ENCODE measurements around the gene GRK5. TPM values are rescaled to one million over a fixed set of nuclear protein-coding genes. Genes with fewer than 3 reads are reported as not detected.

The GRK5 gene
- total and polyA plus RNA-seq, 2 donors from 2014 or later: 7.3 to 18.7 TPM

DNA sequence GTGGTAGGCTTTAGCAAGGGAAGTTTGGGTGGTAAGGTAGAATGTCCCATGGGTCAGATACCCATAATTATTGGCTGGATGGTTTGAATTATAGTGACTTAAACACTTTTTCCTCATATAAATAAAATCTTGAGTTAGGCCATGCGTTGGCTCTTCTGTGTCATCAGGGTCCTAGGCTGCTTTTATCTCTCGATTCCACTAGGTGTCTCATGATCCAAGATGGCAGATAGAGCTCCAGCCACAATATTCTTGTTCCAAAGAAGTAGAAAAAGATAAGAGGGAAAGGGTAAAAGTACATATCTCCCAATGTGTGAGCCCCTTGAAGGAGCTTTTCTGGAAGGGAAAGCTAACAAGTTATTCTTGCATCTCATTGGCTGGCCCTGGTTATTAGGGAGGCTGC, 144.7 kb downstream of the GRK5 start:
- no peaks in the 10 kb centered on the region for H3K4me1 ChIP-seq (ENCODE audit: control insufficient read depth in 2 of 3, insufficient read depth in 2 of 3, low read depth in 1 of 3, low read length in 3 of 3)
- H3K9ac ChIP-seq (ENCODE audit: low read length in 3 of 3): no peak overlapping the region
- no peak overlapping the region for H3K27ac ChIP-seq (ENCODE audit: low read depth in 2 of 2, low read length in 2 of 2)
- FAIRE-seq: no peak
- no peaks in the 10 kb centered on the region for H3K36me3 ChIP-seq (ENCODE audit: control insufficient read depth in 2 of 3, insufficient read depth in 3 of 3, low read length in 3 of 3)
- TF ChIP-seq, protein P1, sequence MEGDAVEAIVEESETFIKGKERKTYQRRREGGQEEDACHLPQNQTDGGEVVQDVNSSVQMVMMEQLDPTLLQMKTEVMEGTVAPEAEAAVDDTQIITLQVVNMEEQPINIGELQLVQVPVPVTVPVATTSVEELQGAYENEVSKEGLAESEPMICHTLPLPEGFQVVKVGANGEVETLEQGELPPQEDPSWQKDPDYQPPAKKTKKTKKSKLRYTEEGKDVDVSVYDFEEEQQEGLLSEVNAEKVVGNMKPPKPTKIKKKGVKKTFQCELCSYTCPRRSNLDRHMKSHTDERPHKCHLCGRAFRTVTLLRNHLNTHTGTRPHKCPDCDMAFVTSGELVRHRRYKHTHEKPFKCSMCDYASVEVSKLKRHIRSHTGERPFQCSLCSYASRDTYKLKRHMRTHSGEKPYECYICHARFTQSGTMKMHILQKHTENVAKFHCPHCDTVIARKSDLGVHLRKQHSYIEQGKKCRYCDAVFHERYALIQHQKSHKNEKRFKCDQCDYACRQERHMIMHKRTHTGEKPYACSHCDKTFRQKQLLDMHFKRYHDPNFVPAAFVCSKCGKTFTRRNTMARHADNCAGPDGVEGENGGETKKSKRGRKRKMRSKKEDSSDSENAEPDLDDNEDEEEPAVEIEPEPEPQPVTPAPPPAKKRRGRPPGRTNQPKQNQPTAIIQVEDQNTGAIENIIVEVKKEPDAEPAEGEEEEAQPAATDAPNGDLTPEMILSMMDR (IDR thresholded peaks at IDR 0.05; ENCODE audit: borderline replicate concordance, extremely low read depth, insufficient read depth): no peak
- no peak overlapping the region for H3K4me3 ChIP-seq (ENCODE audit: low read length in 3 of 3)
- intact Hi-C loops (cut with DNase I): no loop called here
- no peaks in the 10 kb centered on the region for H3K27me3 ChIP-seq (ENCODE audit: control insufficient read depth, insufficient read depth, low read length)
- H3K9me3 ChIP-seq (ENCODE audit: control insufficient read depth in 2 of 3, insufficient read depth in 1 of 3, low read length in 3 of 3): peaks cover 0 to 16% (median 0%) of the 10 kb centered on the region in 3 donors
- no peak for DNase-seq

DNA sequence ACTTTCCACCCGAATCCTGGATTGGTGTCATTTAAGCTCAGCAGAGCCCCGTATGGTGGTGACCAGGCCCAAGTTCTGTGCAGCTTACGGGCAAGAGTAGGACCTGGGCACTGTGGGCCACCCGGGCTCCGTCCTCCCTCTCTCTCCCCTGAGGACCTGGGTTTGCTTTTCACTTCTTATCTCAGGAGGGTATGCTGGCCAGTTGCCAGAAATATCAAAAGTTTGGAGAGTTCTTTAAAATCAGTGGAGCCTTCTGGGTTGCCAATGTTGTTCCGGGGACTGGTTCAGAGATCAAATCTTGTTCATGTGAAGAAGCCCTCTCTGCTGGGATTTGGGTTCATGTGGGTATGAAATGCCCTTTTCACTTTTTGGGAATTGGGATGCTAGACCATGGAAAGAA, 145.4 kb downstream of the GRK5 start:
- H3K9ac ChIP-seq (ENCODE audit: low read length in 3 of 3): no peak overlapping the region
- no peak for DNase-seq
- intact Hi-C loops (cut with DNase I): no loop called here
- H3K9me3 ChIP-seq (ENCODE audit: control insufficient read depth in 2 of 3, insufficient read depth in 1 of 3, low read length in 3 of 3): peaks cover 0 to 16% (median 0%) of the 10 kb centered on the region in 3 donors
- no peak for FAIRE-seq
- TF ChIP-seq, protein P1 (IDR thresholded peaks at IDR 0.05; ENCODE audit: borderline replicate concordance, extremely low read depth, insufficient read depth): no peak
- no peaks in the 10 kb centered on the region for H3K27me3 ChIP-seq (ENCODE audit: control insufficient read depth, insufficient read depth, low read length)
- no peaks in the 10 kb centered on the region for H3K4me1 ChIP-seq (ENCODE audit: control insufficient read depth in 2 of 3, insufficient read depth in 2 of 3, low read depth in 1 of 3, low read length in 3 of 3)
- H3K27ac ChIP-seq (ENCODE audit: low read depth in 2 of 2, low read length in 2 of 2): no peak overlapping the region
- H3K4me3 ChIP-seq (ENCODE audit: low read length in 3 of 3): no peak overlapping the region
- H3K36me3 ChIP-seq (ENCODE audit: control insufficient read depth in 2 of 3, insufficient read depth in 3 of 3, low read length in 3 of 3): no peaks in the 10 kb centered on the region

DNA sequence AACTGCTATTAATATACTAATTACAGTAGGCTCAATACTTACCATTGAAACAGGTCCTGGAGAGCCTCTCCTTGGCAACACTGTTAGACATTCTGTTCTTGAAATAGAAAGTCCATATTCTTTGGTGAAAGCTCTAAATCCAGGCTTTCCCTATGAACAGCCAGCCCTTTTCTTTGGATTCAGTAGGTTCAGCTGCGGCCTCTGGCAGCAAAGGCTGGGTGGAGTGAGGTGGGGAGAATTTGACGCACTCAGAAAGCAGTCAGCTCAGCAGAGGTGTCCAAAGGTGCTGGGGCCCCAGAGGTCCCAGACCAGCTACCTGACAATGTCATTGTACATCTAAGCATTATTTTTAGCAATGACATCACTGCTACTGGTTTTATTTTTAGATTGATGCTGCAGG, 146.1 kb downstream of the GRK5 start:
- no peaks in the 10 kb centered on the region for H3K36me3 ChIP-seq (ENCODE audit: control insufficient read depth in 2 of 3, insufficient read depth in 3 of 3, low read length in 3 of 3)
- no peak overlapping the region for H3K4me3 ChIP-seq (ENCODE audit: low read length in 3 of 3)
- no peak overlapping the region for H3K9ac ChIP-seq (ENCODE audit: low read length in 3 of 3)
- FAIRE-seq (no peak), DNase-seq (no peak)
- TF ChIP-seq, protein P1 (IDR thresholded peaks at IDR 0.05; ENCODE audit: borderline replicate concordance, extremely low read depth, insufficient read depth): no peak
- no peaks in the 10 kb centered on the region for H3K4me1 ChIP-seq (ENCODE audit: control insufficient read depth in 2 of 3, insufficient read depth in 2 of 3, low read depth in 1 of 3, low read length in 3 of 3)
- peaks cover 0 to 16% (median 0%) of the 10 kb centered on the region in 3 donors for H3K9me3 ChIP-seq (ENCODE audit: control insufficient read depth in 2 of 3, insufficient read depth in 1 of 3, low read length in 3 of 3)
- intact Hi-C loops (cut with DNase I): no loop called here
- H3K27me3 ChIP-seq (ENCODE audit: control insufficient read depth, insufficient read depth, low read length): no peaks in the 10 kb centered on the region
- H3K27ac ChIP-seq (ENCODE audit: low read depth in 2 of 2, low read length in 2 of 2): no peak overlapping the region

DNA sequence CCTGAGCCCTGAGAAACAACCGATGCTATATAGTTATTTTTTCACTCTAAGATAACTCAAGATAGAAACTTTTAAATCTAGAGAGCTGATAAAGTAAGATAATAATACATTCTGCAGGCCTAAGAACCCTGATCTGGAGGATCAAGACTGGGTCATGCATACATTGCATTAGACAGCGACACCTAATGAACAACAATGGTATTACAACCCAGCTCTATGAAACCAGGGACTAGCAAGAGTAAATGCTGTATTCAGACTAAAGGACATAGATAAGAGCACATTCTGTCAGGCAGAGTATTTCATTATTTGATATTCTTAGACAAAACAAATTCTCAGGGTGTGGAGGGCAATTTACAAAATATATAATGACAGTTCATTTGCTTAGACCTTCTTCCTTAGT, 148.6 kb downstream of the GRK5 start:
- H3K9ac ChIP-seq (ENCODE audit: low read length in 3 of 3): no peak overlapping the region
- H3K9me3 ChIP-seq (ENCODE audit: control insufficient read depth in 2 of 3, insufficient read depth in 1 of 3, low read length in 3 of 3): peaks cover 0 to 16% (median 0%) of the 10 kb centered on the region in 3 donors
- H3K4me3 ChIP-seq (ENCODE audit: low read length in 3 of 3): no peak overlapping the region
- H3K4me1 ChIP-seq (ENCODE audit: control insufficient read depth in 2 of 3, insufficient read depth in 2 of 3, low read depth in 1 of 3, low read length in 3 of 3): no peaks in the 10 kb centered on the region
- H3K27ac ChIP-seq (ENCODE audit: low read depth in 2 of 2, low read length in 2 of 2): no peak overlapping the region
- no peaks in the 10 kb centered on the region for H3K36me3 ChIP-seq (ENCODE audit: control insufficient read depth in 2 of 3, insufficient read depth in 3 of 3, low read length in 3 of 3)
- intact Hi-C loops (cut with DNase I): no loop called here
- TF ChIP-seq, protein P1 (IDR thresholded peaks at IDR 0.05; ENCODE audit: borderline replicate concordance, extremely low read depth, insufficient read depth): no peak
- FAIRE-seq: no peak
- no peak for DNase-seq
- H3K27me3 ChIP-seq (ENCODE audit: control insufficient read depth, insufficient read depth, low read length): no peaks in the 10 kb centered on the region
